ENCODE results near the gene GRK2.

GRK2 gene

GRCh38 chr11:67302571-67303131, 36.4 kb downstream of the GRK2 start:
- H3K27ac ChIP-seq (ENCODE audit: low read length): no peak overlapping the region
- H3K9ac ChIP-seq (ENCODE audit: low read length in 2 of 2): peak overlapping the region; percentile 36 to 68
- H3K9me3 ChIP-seq (ENCODE audit: control insufficient read depth in 2 of 2, low read length in 2 of 2): no peaks in the 10 kb centered on the region
- peak overlapping the region; percentile 82 to 89 for H3K4me3 ChIP-seq (ENCODE audit: low read length in 2 of 2)
- H3K27me3 ChIP-seq (ENCODE audit: control insufficient read depth in 1 of 2, insufficient read depth in 2 of 2, low read length in 2 of 2): no peaks in the 10 kb centered on the region
- H3K36me3 ChIP-seq (ENCODE audit: control insufficient read depth in 2 of 2, insufficient read depth in 2 of 2, low read length in 2 of 2): peaks cover 23% of the 10 kb centered on the region in 2 donors
- H3K4me1 ChIP-seq (ENCODE audit: control insufficient read depth, insufficient read depth, low read length): peaks cover 30% of the 10 kb centered on the region

- Histone ChIP-seq H3K9me3 (ENCODE audit: control insufficient read depth in 2 of 2, low read length in 2 of 2) (no peaks in the 10 kb centered on the region), H3K9ac (ENCODE audit: low read length in 2 of 2) (peak within 1 kb of the TSS; percentile 68 to 73), H3K4me3 (ENCODE audit: low read length in 2 of 2) (peak within 1 kb of the TSS; percentile 82 to 89), H3K36me3 (ENCODE audit: control insufficient read depth in 2 of 2, insufficient read depth in 2 of 2, low read length in 2 of 2) (peaks cover 22 to 23% of the 10 kb centered on the region in 2 donors), H3K27me3 (ENCODE audit: control insufficient read depth in 1 of 2, insufficient read depth in 2 of 2, low read length in 2 of 2) (no peaks in the 10 kb centered on the region), H3K4me1 (ENCODE audit: control insufficient read depth, insufficient read depth, low read length) (peaks cover 30% of the 10 kb centered on the region), H3K27ac (ENCODE audit: low read length) (no peak within 1 kb of the TSS)
These were observed 37.0 kb downstream of the GRK2 start, which contains the start of gene SSH3 for GRCh38 chr11:67303132-67303834. Gene SSH3 (plus strand): TSS chr11:67303530. CDS start chr11:67303626, 96 bp downstream.

- H3K4me3 ChIP-seq (ENCODE audit: low read length in 2 of 2): peak overlapping the region; percentile 82 to 89
- peaks cover 15 to 22% of the 10 kb centered on the region in 2 donors for H3K36me3 ChIP-seq (ENCODE audit: control insufficient read depth in 2 of 2, insufficient read depth in 2 of 2, low read length in 2 of 2)
- no peaks in the 10 kb centered on the region for H3K27me3 ChIP-seq (ENCODE audit: control insufficient read depth in 1 of 2, insufficient read depth in 2 of 2, low read length in 2 of 2)
- H3K4me1 ChIP-seq (ENCODE audit: control insufficient read depth, insufficient read depth, low read length): peaks cover 30% of the 10 kb centered on the region
- H3K27ac ChIP-seq (ENCODE audit: low read length): no peak overlapping the region
- no peaks in the 10 kb centered on the region for H3K9me3 ChIP-seq (ENCODE audit: control insufficient read depth in 2 of 2, low read length in 2 of 2)
- peak overlapping the region; percentile 68 to 73 for H3K9ac ChIP-seq (ENCODE audit: low read length in 2 of 2)
These were observed 37.6 kb downstream of the GRK2 start for GRCh38 chr11:67303835-67304411.

- peaks cover 9 to 23% of the 10 kb centered on the region in 2 donors for H3K36me3 ChIP-seq (ENCODE audit: control insufficient read depth in 2 of 2, insufficient read depth in 2 of 2, low read length in 2 of 2)
- no peak overlapping the region for H3K27ac ChIP-seq (ENCODE audit: low read length)
- peaks cover 30% of the 10 kb centered on the region for H3K4me1 ChIP-seq (ENCODE audit: control insufficient read depth, insufficient read depth, low read length)
- H3K4me3 ChIP-seq (ENCODE audit: low read length in 2 of 2): peak overlapping the region; percentile 82 to 89
- H3K9me3 ChIP-seq (ENCODE audit: control insufficient read depth in 2 of 2, low read length in 2 of 2): no peaks in the 10 kb centered on the region
- peak overlapping the region; percentile 5 to 68 for H3K9ac ChIP-seq (ENCODE audit: low read length in 2 of 2)
- no peaks in the 10 kb centered on the region for H3K27me3 ChIP-seq (ENCODE audit: control insufficient read depth in 1 of 2, insufficient read depth in 2 of 2, low read length in 2 of 2)
These were observed 38.3 kb downstream of the GRK2 start for GRCh38 chr11:67304511-67305113.

- Histone ChIP-seq H3K4me1 (ENCODE audit: control insufficient read depth, insufficient read depth, low read length) (peaks cover 28% of the 10 kb centered on the region), H3K9ac (ENCODE audit: low read length in 2 of 2) (no peak overlapping the region), H3K9me3 (ENCODE audit: control insufficient read depth in 2 of 2, low read length in 2 of 2) (no peaks in the 10 kb centered on the region), H3K36me3 (ENCODE audit: control insufficient read depth in 2 of 2, insufficient read depth in 2 of 2, low read length in 2 of 2) (peaks cover 3 to 6% of the 10 kb centered on the region in 2 donors), H3K27me3 (ENCODE audit: control insufficient read depth in 1 of 2, insufficient read depth in 2 of 2, low read length in 2 of 2) (no peaks in the 10 kb centered on the region), H3K27ac (ENCODE audit: low read length) (no peak overlapping the region), H3K4me3 (ENCODE audit: low read length in 2 of 2) (no peak overlapping the region)
These were observed 40.7 kb downstream of the GRK2 start for GRCh38 chr11:67306769-67307544.

- Histone ChIP-seq H3K9me3 (ENCODE audit: control insufficient read depth in 2 of 2, low read length in 2 of 2) (no peaks in the 10 kb centered on the region), H3K4me1 (ENCODE audit: control insufficient read depth, insufficient read depth, low read length) (peaks cover 24% of the 10 kb centered on the region), H3K4me3 (ENCODE audit: low read length in 2 of 2) (no peak overlapping the region), H3K27me3 (ENCODE audit: control insufficient read depth in 1 of 2, insufficient read depth in 2 of 2, low read length in 2 of 2) (no peaks in the 10 kb centered on the region), H3K36me3 (ENCODE audit: control insufficient read depth in 2 of 2, insufficient read depth in 2 of 2, low read length in 2 of 2) (peaks cover 3 to 6% of the 10 kb centered on the region in 2 donors), H3K9ac (ENCODE audit: low read length in 2 of 2) (no peak overlapping the region), H3K27ac (ENCODE audit: low read length) (no peak overlapping the region)
These were observed 41.3 kb downstream of the GRK2 start for GRCh38 chr11:67307545-67308001.

- H3K4me1 ChIP-seq (ENCODE audit: control insufficient read depth, insufficient read depth, low read length): peaks cover 17% of the 10 kb centered on the region
- H3K9me3 ChIP-seq (ENCODE audit: control insufficient read depth in 2 of 2, low read length in 2 of 2): no peaks in the 10 kb centered on the region
- H3K27me3 ChIP-seq (ENCODE audit: control insufficient read depth in 1 of 2, insufficient read depth in 2 of 2, low read length in 2 of 2): no peaks in the 10 kb centered on the region
- no peak overlapping the region for H3K27ac ChIP-seq (ENCODE audit: low read length)
- H3K9ac ChIP-seq (ENCODE audit: low read length in 2 of 2): no peak overlapping the region
- peaks cover 3 to 6% of the 10 kb centered on the region in 2 donors for H3K36me3 ChIP-seq (ENCODE audit: control insufficient read depth in 2 of 2, insufficient read depth in 2 of 2, low read length in 2 of 2)
- no peak overlapping the region for H3K4me3 ChIP-seq (ENCODE audit: low read length in 2 of 2)
These were observed 42.0 kb downstream of the GRK2 start for GRCh38 chr11:67308031-67308866.

GRCh38 chr11:67309166-67309565, 42.9 kb downstream of the GRK2 start:
- Histone ChIP-seq H3K4me3 (ENCODE audit: low read length in 2 of 2) (no peak overlapping the region), H3K27me3 (ENCODE audit: control insufficient read depth in 1 of 2, insufficient read depth in 2 of 2, low read length in 2 of 2) (no peaks in the 10 kb centered on the region), H3K36me3 (ENCODE audit: control insufficient read depth in 2 of 2, insufficient read depth in 2 of 2, low read length in 2 of 2) (peaks cover 3 to 6% of the 10 kb centered on the region in 2 donors), H3K4me1 (ENCODE audit: control insufficient read depth, insufficient read depth, low read length) (peaks cover 9% of the 10 kb centered on the region), H3K9ac (ENCODE audit: low read length in 2 of 2) (no peak overlapping the region), H3K9me3 (ENCODE audit: control insufficient read depth in 2 of 2, low read length in 2 of 2) (no peaks in the 10 kb centered on the region), H3K27ac (ENCODE audit: low read length) (no peak overlapping the region)

- peaks cover 4% of the 10 kb centered on the region for H3K4me1 ChIP-seq (ENCODE audit: control insufficient read depth, insufficient read depth, low read length)
- no peaks in the 10 kb centered on the region for H3K9me3 ChIP-seq (ENCODE audit: control insufficient read depth in 2 of 2, low read length in 2 of 2)
- H3K9ac ChIP-seq (ENCODE audit: low read length in 2 of 2): no peak overlapping the region
- H3K27me3 ChIP-seq (ENCODE audit: control insufficient read depth in 1 of 2, insufficient read depth in 2 of 2, low read length in 2 of 2): no peaks in the 10 kb centered on the region
- no peak overlapping the region for H3K27ac ChIP-seq (ENCODE audit: low read length)
- no peak overlapping the region for H3K4me3 ChIP-seq (ENCODE audit: low read length in 2 of 2)
- peaks cover 3 to 6% of the 10 kb centered on the region in 2 donors for H3K36me3 ChIP-seq (ENCODE audit: control insufficient read depth in 2 of 2, insufficient read depth in 2 of 2, low read length in 2 of 2)
These were observed 43.4 kb downstream of the GRK2 start for GRCh38 chr11:67309661-67310061.
